Fibroblast of lung (primary cell): ENCODE data around the gene KCNN3. TPM values are rescaled to one million over a fixed set of nuclear protein-coding genes. Genes with fewer than 3 reads are reported as not detected.

Experiments used
- DNase-seq, 2 donors: peaks; one replicate each; pipeline versions ENCODE4 v3.0.0 to v3.0.0-alpha.2; 2010; ENCODE audit warnings: low read depth in 2 of 2
- H2AFZ ChIP-seq: 2 replicates; pipeline ENCODE4 v1.5.1; 2012; ENCODE audit warnings: low read length, control low read depth, inconsistent platforms
- H3K27ac ChIP-seq: 2 replicates; pipeline ENCODE4 v1.5.1; 2011; ENCODE audit warnings: low read length, control low read depth; ENCODE audit not compliant: insufficient read depth
- H3K27me3 ChIP-seq: 2 replicates; pipeline ENCODE4 v1.5.1; 2011; ENCODE audit warnings: mild to moderate bottlenecking, low read length; ENCODE audit not compliant: control insufficient read depth, insufficient read depth
- H3K36me3 ChIP-seq: 2 replicates; pipeline ENCODE4 v1.5.1; 2011; ENCODE audit warnings: low read length; ENCODE audit not compliant: control insufficient read depth, insufficient read depth
- H3K4me1 ChIP-seq: 2 replicates; pipeline ENCODE4 v1.5.1; 2011; ENCODE audit warnings: low read length; ENCODE audit not compliant: control insufficient read depth, insufficient read depth; ENCODE audit errors: extremely low read depth
- H3K4me2 ChIP-seq: 2 replicates; pipeline ENCODE4 v1.5.1; 2011; ENCODE audit warnings: low read length, control low read depth; ENCODE audit not compliant: insufficient read depth; ENCODE audit errors: extremely low read depth
- H3K4me3 ChIP-seq, 4 experiments: fragments of 200-600 bp in 1 of 4; sonication (generic) in 1 of 4; replicated peaks in 1 of 4; 2 replicates each; pipeline ENCODE4 v1.5.1; 2011 to 2016; ENCODE audit warnings: low read length in 4 of 4, low read depth in 3 of 4, mild to moderate bottlenecking in 3 of 4, control low read depth in 2 of 4, inconsistent platforms in 1 of 4, mixed read lengths in 1 of 4; ENCODE audit not compliant: insufficient read depth in 1 of 4; ENCODE audit errors: control extremely low read depth in 1 of 4
- H3K79me2 ChIP-seq: 2 replicates; pipeline ENCODE4 v1.5.1; 2012; ENCODE audit warnings: mild to moderate bottlenecking, low read length, inconsistent platforms; ENCODE audit not compliant: control insufficient read depth, insufficient read depth
- H3K9ac ChIP-seq: 2 replicates; pipeline ENCODE4 v1.5.1; 2011; ENCODE audit warnings: mild to moderate bottlenecking, low read length, control low read depth; ENCODE audit not compliant: insufficient read depth
- H3K9me3 ChIP-seq: 2 replicates; pipeline ENCODE4 v1.5.1; 2012; ENCODE audit warnings: low read depth, low read length; ENCODE audit not compliant: control insufficient read depth, insufficient read depth
- H4K20me1 ChIP-seq: 2 replicates; pipeline ENCODE4 v1.5.1; 2011; ENCODE audit warnings: low read length; ENCODE audit not compliant: control insufficient read depth, insufficient read depth; ENCODE audit errors: extremely low read depth
- EZH2 ChIP-seq: IDR thresholded peaks from 2 replicates; pipeline ENCODE4 v1.5.1; 2012; ENCODE audit warnings: low read length, control low read depth, mild to moderate bottlenecking; ENCODE audit errors: missing control alignments
- polyA plus RNA-seq, 2 donors: library from polyadenylated mRNA; depleted of rRNA in 1 of 2; stranded (reverse) in 1 of 2; unstranded in 1 of 2; fragments of >200 nt; gene quantifications; 2 replicates each; pipeline ENCODE4 v1.2.1, GENCODE V29; 2011 to 2012; ENCODE audit warnings: missing spikeins in 1 of 2
- total RNA-seq: library from RNA; depleted of rRNA; stranded (reverse); fragments of >200 nt; gene quantifications from 2 replicates; pipeline ENCODE4 v1.2.1, GENCODE V29; 2014
- TF ChIP-seq, protein P1 (sequence below), 2 donors: IDR thresholded peaks in 1 of 2; conservative IDR thresholded peaks in 1 of 2; 1 replicate in 1 of 2; 2 replicates in 1 of 2; pipeline ENCODE4 v1.5.1; 2011 to 2012; ENCODE audit warnings: low read length in 2 of 2, control low read depth in 1 of 2, inconsistent platforms in 1 of 2, low read depth in 1 of 2, mild to moderate bottlenecking in 1 of 2

KCNN3 gene
- total and polyA plus RNA-seq, 2 donors (not counting 1 experiment from before 2014, with no cell fraction given): not detected

DNA sequence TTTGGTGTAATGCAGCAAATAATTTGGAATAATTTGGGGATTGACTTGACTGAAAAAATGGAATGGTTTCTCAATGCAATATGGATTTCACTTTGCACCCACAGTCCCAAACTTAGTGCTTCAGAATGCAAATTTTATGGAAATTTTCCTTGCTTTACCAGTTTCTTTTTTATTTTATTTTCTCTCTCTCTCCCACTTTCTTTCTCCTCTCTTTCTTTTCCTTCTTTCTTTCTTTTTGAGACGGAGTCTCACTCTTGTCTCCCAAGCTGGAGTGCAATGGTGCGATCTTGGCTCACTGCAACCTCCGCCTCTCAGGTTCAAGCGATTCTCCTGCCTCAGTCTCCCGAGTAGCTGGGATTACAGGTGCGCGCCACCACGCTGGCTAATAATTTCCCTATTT lies 110.3 kb downstream of the KCNN3 start:
- Histone ChIP-seq H3K36me3 (no peaks in the 10 kb centered on the region), H3K4me3 (no peak overlapping the region), H3K4me1 (no peaks in the 10 kb centered on the region), H3K4me2 (no peak overlapping the region), H2AFZ (no peak overlapping the region), H3K9me3 (no peaks in the 10 kb centered on the region), H3K27ac (no peak overlapping the region), H3K27me3 (peaks cover 13% of the 10 kb centered on the region), H3K9ac (no peak overlapping the region), H3K79me2 (no peaks in the 10 kb centered on the region), H4K20me1 (no peaks in the 10 kb centered on the region)
- DNase-seq: no peak
- no peak for TF ChIP-seq EZH2
- TF ChIP-seq, protein P1, sequence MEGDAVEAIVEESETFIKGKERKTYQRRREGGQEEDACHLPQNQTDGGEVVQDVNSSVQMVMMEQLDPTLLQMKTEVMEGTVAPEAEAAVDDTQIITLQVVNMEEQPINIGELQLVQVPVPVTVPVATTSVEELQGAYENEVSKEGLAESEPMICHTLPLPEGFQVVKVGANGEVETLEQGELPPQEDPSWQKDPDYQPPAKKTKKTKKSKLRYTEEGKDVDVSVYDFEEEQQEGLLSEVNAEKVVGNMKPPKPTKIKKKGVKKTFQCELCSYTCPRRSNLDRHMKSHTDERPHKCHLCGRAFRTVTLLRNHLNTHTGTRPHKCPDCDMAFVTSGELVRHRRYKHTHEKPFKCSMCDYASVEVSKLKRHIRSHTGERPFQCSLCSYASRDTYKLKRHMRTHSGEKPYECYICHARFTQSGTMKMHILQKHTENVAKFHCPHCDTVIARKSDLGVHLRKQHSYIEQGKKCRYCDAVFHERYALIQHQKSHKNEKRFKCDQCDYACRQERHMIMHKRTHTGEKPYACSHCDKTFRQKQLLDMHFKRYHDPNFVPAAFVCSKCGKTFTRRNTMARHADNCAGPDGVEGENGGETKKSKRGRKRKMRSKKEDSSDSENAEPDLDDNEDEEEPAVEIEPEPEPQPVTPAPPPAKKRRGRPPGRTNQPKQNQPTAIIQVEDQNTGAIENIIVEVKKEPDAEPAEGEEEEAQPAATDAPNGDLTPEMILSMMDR (conservative IDR thresholded peaks at IDR 0.05 in 1 of 2, IDR thresholded peaks at IDR 0.05 in 1 of 2; ENCODE audit: low read depth in 1 of 2, low read length in 2 of 2): no peak

DNA sequence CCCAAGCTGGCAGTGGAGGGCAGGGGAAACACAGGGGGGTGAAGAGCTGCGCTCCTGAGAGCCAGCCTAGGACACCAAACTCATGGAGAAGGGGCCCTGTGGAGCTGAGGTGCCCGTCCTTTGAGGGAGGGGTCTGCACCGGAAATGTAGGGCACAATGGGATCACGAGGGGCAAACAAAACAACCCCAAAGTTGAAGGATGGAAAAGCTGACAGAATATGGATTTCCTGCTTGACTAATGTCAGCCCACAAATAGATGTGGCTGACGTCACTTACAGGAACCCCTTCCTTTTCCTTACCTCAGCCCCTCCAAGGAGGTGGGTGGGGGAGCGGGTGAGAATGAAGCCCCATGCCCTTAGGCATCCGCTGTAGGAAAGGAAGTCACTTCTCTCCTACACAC lies 110.9 kb downstream of the KCNN3 start:
- Histone ChIP-seq H3K9ac (no peak overlapping the region), H2AFZ (no peak overlapping the region), H3K36me3 (no peaks in the 10 kb centered on the region), H3K27ac (no peak overlapping the region), H3K4me3 (no peak overlapping the region), H3K9me3 (no peaks in the 10 kb centered on the region), H4K20me1 (no peaks in the 10 kb centered on the region), H3K79me2 (no peaks in the 10 kb centered on the region), H3K4me1 (no peaks in the 10 kb centered on the region), H3K4me2 (no peak overlapping the region), H3K27me3 (peaks cover 19% of the 10 kb centered on the region)
- DNase-seq: no peak
- no peak for TF ChIP-seq EZH2
- TF ChIP-seq, protein P1 (conservative IDR thresholded peaks at IDR 0.05 in 1 of 2, IDR thresholded peaks at IDR 0.05 in 1 of 2; ENCODE audit: low read depth in 1 of 2, low read length in 2 of 2): no peak

DNA sequence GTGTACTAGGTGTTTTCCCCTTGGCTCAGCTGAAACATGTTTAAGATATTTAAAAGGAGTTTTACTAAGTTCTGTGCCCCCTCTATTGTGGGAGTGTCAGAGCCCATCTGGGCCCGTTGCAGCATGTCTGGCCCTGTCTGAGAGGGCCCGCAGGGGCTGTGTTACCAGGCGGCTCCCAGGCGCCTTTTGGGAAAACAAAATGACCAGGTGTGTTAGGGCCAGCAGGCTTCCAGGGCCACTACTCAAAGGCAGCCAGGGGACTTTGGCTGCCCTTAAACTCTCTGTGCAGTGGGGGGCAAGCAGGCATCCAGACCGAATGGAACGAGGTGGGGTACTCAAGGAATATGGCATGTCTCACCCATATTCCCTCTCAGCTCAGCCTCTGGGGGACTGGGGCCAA lies 111.7 kb downstream of the KCNN3 start:
- Histone ChIP-seq H3K9me3 (no peaks in the 10 kb centered on the region), H3K4me3 (no peak overlapping the region), H3K27ac (no peak overlapping the region), H4K20me1 (no peaks in the 10 kb centered on the region), H3K79me2 (no peaks in the 10 kb centered on the region), H3K4me2 (no peak overlapping the region), H2AFZ (no peak overlapping the region), H3K9ac (no peak overlapping the region), H3K4me1 (no peaks in the 10 kb centered on the region), H3K36me3 (no peaks in the 10 kb centered on the region), H3K27me3 (peaks cover 20% of the 10 kb centered on the region)
- no peak for DNase-seq
- TF ChIP-seq, protein P1 (conservative IDR thresholded peaks at IDR 0.05 in 1 of 2, IDR thresholded peaks at IDR 0.05 in 1 of 2; ENCODE audit: low read depth in 1 of 2, low read length in 2 of 2): no peak
- no peak for TF ChIP-seq EZH2
